CD4-positive, alpha-beta T cell treated with Interleukin-6 at 100 ng/mL for 8 hours (primary cell): ENCODE data around the gene CNTNAP2.

ENCODE experiments used
- DNase-seq: peaks from one replicate; pipeline ENCODE4 v3.0.0-alpha.2; 2020; ENCODE audit warnings: mixed read lengths, low spot score

Gene CNTNAP2

GRCh38 chr7:148149730-148150129 lies 2033.1 kb downstream of the CNTNAP2 start:
- no peak for DNase-seq

GRCh38 chr7:148151778-148152177 lies 2035.2 kb downstream of the CNTNAP2 start:
- no peak for DNase-seq

GRCh38 chr7:148153616-148154284 lies 2037.1 kb downstream of the CNTNAP2 start:
- no peak for DNase-seq

DNA sequence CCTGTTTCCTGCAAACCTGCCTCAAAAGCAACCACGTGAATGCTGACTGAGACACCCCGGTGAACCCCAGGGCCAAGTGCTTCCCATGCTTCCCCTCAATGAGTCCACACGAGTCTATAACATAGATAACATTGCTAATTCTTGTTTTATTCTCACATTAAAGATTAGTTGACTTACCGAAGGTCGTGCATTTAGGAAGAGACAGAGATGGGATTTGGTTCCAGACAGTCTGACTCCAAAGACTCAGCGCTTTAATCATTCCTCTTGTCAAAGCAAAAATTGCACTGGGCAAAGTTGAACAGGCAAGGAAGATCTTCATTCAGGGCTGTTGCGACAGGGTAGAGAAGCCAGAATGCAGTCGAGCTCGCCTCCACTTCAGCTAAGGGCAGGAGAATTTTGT lies 2038.4 kb downstream of the CNTNAP2 start:
- no peak for DNase-seq

DNA sequence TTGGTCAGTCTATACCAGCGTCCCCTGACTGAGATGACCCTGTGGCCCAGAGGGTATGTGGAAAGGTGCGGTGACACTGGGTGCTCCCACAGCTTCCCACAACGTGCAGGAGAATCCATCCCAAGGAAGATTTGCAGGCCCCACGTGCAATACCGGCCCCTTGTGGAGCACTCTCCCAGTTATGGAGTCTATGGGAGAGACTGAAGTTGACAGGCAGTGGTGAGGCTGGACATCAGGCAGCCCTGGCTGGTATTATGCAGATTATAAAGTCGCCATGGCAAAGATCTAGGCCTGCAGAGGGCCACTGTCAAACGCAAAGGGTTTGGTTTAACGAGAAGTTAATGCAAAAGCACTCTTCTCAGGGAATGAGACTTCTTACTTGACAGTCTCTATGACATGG lies 2039.2 kb downstream of the CNTNAP2 start:
- no peak for DNase-seq

DNA sequence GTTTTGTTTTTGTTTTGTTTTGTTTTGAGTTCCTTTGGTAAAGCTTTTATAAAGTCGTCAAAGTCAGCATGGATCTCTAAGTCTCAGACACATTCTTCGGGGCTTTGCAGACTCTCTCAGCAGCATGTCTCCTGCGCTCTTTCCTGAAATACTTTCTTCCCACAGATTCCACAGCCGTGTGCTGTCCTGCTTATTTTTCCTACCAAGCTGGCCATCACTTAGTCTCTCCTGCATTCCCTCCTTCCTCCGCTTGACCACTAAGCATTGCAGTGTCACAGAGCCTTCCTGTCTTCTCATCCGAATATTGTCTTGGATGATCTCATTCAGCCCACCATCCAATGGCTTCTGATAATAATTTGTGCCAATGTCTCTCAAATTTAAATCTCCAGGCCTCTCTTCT lies 2039.6 kb downstream of the CNTNAP2 start:
- DNase-seq = no peak

- DNase-seq = no peak
Observed at GRCh38 chr7:148159331-148159730, 2042.7 kb downstream of the CNTNAP2 start.

- DNase-seq = no peak
Observed at GRCh38 chr7:148161776-148162175, 2045.2 kb downstream of the CNTNAP2 start.

DNA sequence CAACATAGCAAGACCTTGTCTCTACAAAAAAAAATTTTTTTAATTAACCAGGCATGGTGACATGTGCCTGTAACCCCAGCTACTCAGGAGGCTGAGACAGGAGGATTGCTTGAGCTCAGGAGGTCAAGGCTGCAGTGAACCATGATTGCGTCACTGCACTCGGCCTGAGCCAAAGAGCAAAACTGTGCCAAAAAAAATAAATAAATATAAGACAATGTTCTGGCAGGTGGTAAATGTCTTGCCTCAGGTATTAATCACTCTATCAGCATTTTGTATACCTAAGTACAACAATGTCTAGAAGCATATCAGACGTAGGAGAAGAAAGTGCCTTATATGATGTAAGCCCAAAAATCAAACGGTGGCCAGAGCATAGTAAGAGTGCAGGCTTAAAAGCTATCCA lies 2046.2 kb downstream of the CNTNAP2 start:
- DNase-seq = no peak

- DNase-seq = no peak
Observed at GRCh38 chr7:148163246-148163645, 2046.6 kb downstream of the CNTNAP2 start.

- no peak for DNase-seq
Observed at GRCh38 chr7:148172920-148173319, 2056.3 kb downstream of the CNTNAP2 start.

- no peak for DNase-seq
Observed at GRCh38 chr7:148173369-148173768, 2056.8 kb downstream of the CNTNAP2 start.

GRCh38 chr7:148174376-148174775 lies 2057.8 kb downstream of the CNTNAP2 start:
- DNase-seq = no peak

DNA sequence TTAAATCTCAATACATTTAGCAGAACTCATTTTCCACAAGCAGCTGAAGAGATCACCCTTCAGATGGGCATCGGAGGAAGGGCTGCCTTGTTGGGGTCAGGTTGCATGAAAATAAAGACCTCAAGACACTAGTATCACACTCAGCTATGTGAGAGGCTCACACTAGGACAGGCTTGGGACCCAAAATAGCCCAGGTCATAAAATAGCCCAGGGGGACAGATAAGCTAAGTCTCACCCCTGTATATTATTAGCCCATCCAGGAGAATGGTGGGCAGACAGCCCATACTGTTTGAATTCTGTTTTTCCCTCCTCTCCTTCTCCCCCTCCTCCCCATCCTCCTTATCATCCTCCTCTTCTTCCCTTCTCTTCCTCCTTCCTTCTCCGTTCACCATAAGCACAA lies 2058.9 kb downstream of the CNTNAP2 start:
- DNase-seq = no peak

- DNase-seq = no peak
Observed at GRCh38 chr7:148177972-148178371, 2061.4 kb downstream of the CNTNAP2 start.

DNA sequence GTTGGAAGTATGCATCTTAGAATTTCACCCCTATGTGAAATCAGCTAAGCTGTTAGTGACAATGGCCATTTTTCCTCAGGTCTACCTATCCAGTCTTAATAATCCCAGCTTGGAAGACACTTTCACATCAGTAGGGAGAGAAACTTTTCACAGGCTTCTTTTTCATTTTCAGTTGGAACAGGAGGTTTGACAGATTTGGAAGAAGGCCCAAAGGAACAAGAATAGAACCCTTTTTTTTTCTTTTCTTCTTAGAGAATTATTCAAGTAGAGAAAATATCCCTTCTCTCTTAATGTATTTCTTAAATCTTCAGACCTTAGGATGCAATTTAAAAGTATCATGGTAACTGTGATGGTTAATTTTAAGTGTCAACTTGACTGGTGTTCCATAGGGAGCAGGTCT lies 2063.5 kb downstream of the CNTNAP2 start:
- DNase-seq = no peak

GRCh38 chr7:148182264-148182663 lies 2065.7 kb downstream of the CNTNAP2 start:
- DNase-seq = no peak

- DNase-seq = no peak
Observed at GRCh38 chr7:148185041-148185440, 2068.4 kb downstream of the CNTNAP2 start.

GRCh38 chr7:148187471-148187870 lies 2070.9 kb downstream of the CNTNAP2 start:
- DNase-seq = no peak

GRCh38 chr7:148191391-148192065 lies 2074.9 kb downstream of the CNTNAP2 start:
- no peak for DNase-seq

GRCh38 chr7:148192491-148192890 lies 2075.9 kb downstream of the CNTNAP2 start:
- no peak for DNase-seq

- no peak for DNase-seq
Observed at GRCh38 chr7:148201992-148202391, 2085.4 kb downstream of the CNTNAP2 start.

GRCh38 chr7:148204639-148205304 lies 2088.2 kb downstream of the CNTNAP2 start:
- no peak for DNase-seq
